K562 (cell line): ENCODE results near the gene KCNJ12. TPM values are rescaled to one million over a fixed set of nuclear protein-coding genes. Genes with fewer than 3 reads are reported as not detected.

Experiments
- ATAC-seq: fragments of 200-7000 bp; cut with Tn5 transposase; 3 replicates; pipeline ENCODE4 v1.9.1; 2020; ENCODE audit warnings: moderate library complexity
- BruUV-seq: library from RNA; stranded (reverse); fragments of 400-500 nt; replicated peaks from 2 replicates; lab custom pipeline; 2021; lab: Mats Ljungman, UMichigan
- CTCF ChIA-PET: fragments of 300-600 bp; formaldehyde crosslinking; extraction: SDS; loops from one replicate; lab custom pipeline; 2021; ENCODE audit warnings: low intra/inter-chr PET ratio; lab: Yijun Ruan, JAX
- POLR2A ChIA-PET: fragments of 300-600, 350-650 bp; sonication (Branson Sonifier 250); formaldehyde crosslinking; extraction: SDS; loops from one replicate; lab custom pipeline; 2021; ENCODE audit warnings: antibody characterized with exemption, inconsistent platforms; lab: Yijun Ruan, JAX
- DNase-seq, 4 experiments: peaks; one replicate each; pipeline versions ENCODE4 v3.0.0 to v3.0.0-alpha.2; 2011 to 2018; ENCODE audit warnings: low spot score in 3 of 4, mixed read lengths in 3 of 4; ENCODE audit errors: extremely low read depth in 1 of 4
- FAIRE-seq: peaks from 2 replicates; lab custom pipeline; 2011; peaks lifted over from hg19 to GRCh38; lab: Jason Lieb, UNC
- H2AFZ ChIP-seq: 2 replicates; pipeline ENCODE4 v1.6.0; 2011; ENCODE audit warnings: low read depth, low read length, control low read depth, inconsistent platforms
- H3K27ac ChIP-seq: fragments of 200-600 bp; 3 replicates; pipeline ENCODE4 v1.8.0; 2011; ENCODE audit warnings: low read depth, mild to moderate bottlenecking, control low read depth, inconsistent platforms, low read length, moderate library complexity, mixed read lengths; ENCODE audit errors: extremely low read depth
- H3K27me3 ChIP-seq, 2 experiments: fragments of 300-600 bp in 1 of 2; 2 replicates in 1 of 2; 3 replicates in 1 of 2; pipeline versions ENCODE4 v1.6.0 to v1.8.0; 2011; ENCODE audit warnings: inconsistent platforms in 2 of 2, low read length in 2 of 2, mild to moderate bottlenecking in 1 of 2, mixed read lengths in 1 of 2, moderate library complexity in 1 of 2; ENCODE audit not compliant: control insufficient read depth in 2 of 2, insufficient read depth in 2 of 2
- H3K36me3 ChIP-seq: fragments of 300-600 bp; 3 replicates; pipeline ENCODE4 v1.8.0; 2011; ENCODE audit warnings: mild to moderate bottlenecking, low read length, inconsistent platforms; ENCODE audit not compliant: control insufficient read depth, insufficient read depth
- H3K4me1 ChIP-seq, 2 experiments: fragments of 200-600 bp in 1 of 2; replicated peaks in 1 of 2; 2 replicates in 1 of 2; 3 replicates in 1 of 2; pipeline versions ENCODE4 v1.5.1 to v1.8.0; 2011; ENCODE audit warnings: inconsistent platforms in 2 of 2, low read length in 2 of 2, mild to moderate bottlenecking in 1 of 2, mixed read lengths in 1 of 2, moderate library complexity in 1 of 2; ENCODE audit not compliant: control insufficient read depth in 2 of 2, insufficient read depth in 2 of 2
- H3K4me2 ChIP-seq: 2 replicates; pipeline ENCODE4 v1.6.1; 2011; ENCODE audit warnings: low read length, control low read depth, inconsistent platforms, mixed read lengths; ENCODE audit not compliant: insufficient read depth
- H3K4me3 ChIP-seq: fragments of 200-600 bp; sonication (generic), shearing (Covaris generic); 2 replicates; pipeline ENCODE4 v1.5.1; 2016; ENCODE audit warnings: control low read depth, inconsistent platforms
- H3K79me2 ChIP-seq: fragments of 200-600 bp; 3 replicates; pipeline ENCODE4 v1.8.0; 2011; ENCODE audit warnings: low read length, inconsistent platforms; ENCODE audit not compliant: control insufficient read depth, insufficient read depth
- H3K9ac ChIP-seq, 2 experiments: 2 replicates each; pipeline versions ENCODE4 v1.6.0 to v1.6.1; 2011; ENCODE audit warnings: low read depth in 2 of 2, low read length in 2 of 2, control low read depth in 1 of 2, inconsistent platforms in 1 of 2, mild to moderate bottlenecking in 1 of 2, mixed read lengths in 1 of 2; ENCODE audit not compliant: insufficient read depth in 1 of 2
- H3K9me1 ChIP-seq: one replicate; pipeline ENCODE4 v1.6.0; 2011; ENCODE audit warnings: inconsistent platforms, mild to moderate bottlenecking, low read length, moderate library complexity; ENCODE audit not compliant: control insufficient read depth, insufficient read depth
- H3K9me3 ChIP-seq: replicated peaks from 2 replicates; pipeline ENCODE4 v1.5.1; 2011; ENCODE audit warnings: low read depth, low read length, inconsistent platforms; ENCODE audit not compliant: control insufficient read depth, insufficient read depth
- H4K20me1 ChIP-seq: replicated peaks from 2 replicates; pipeline ENCODE4 v1.6.1; 2011; ENCODE audit warnings: low read length, inconsistent platforms, mixed read lengths; ENCODE audit not compliant: control insufficient read depth, insufficient read depth
- CXXC5 ChIP-seq: fragments of 250-450 bp; sonication (Bioruptor Pico); IDR thresholded peaks from 2 replicates; pipeline ENCODE4 v1.8.0; 2022; ENCODE audit warnings: inconsistent platforms, mild to moderate bottlenecking, moderate library complexity
- FOXK1 ChIP-seq: sonication (generic); formaldehyde crosslinking; IDR thresholded peaks from 2 replicates; pipeline ENCODE4 v1.8.0; 2022; ENCODE audit warnings: missing genetic modification reagents, mild to moderate bottlenecking, borderline replicate concordance
- FOXM1 ChIP-seq, 2 experiments: fragments of 450-650 bp in 1 of 2; sonication (generic) in 1 of 2; formaldehyde crosslinking in 1 of 2; IDR thresholded peaks; 2 replicates each; pipeline versions ENCODE4 v1.6.1 to v1.9.0; 2017 to 2022; ENCODE audit warnings: low read depth in 2 of 2, mild to moderate bottlenecking in 2 of 2, missing genetic modification reagents in 1 of 2, moderate library complexity in 1 of 2
- MYBL2 ChIP-seq, 2 experiments: fragments of 450-650 bp in 1 of 2; sonication (generic) in 1 of 2; formaldehyde crosslinking in 1 of 2; IDR thresholded peaks; 2 replicates each; pipeline versions ENCODE4 v1.6.1 to v1.8.1; 2017 to 2022; ENCODE audit warnings: borderline replicate concordance in 1 of 2, inconsistent platforms in 1 of 2, low read depth in 1 of 2, mild to moderate bottlenecking in 1 of 2, missing genetic modification reagents in 1 of 2, moderate library complexity in 1 of 2
- NFIC ChIP-seq: fragments of 450-650 bp; IDR thresholded peaks from 2 replicates; pipeline ENCODE4 v1.6.1; 2017; ENCODE audit warnings: mild to moderate bottlenecking, inconsistent platforms
- PURB ChIP-seq: sonication (generic); formaldehyde crosslinking; IDR thresholded peaks from 2 replicates; pipeline ENCODE4 v1.9.0; 2021; ENCODE audit warnings: low read depth, mild to moderate bottlenecking, missing genetic modification reagents
- STAT5B ChIP-seq: fragments of 250-450 bp; sonication (Bioruptor Pico); IDR thresholded peaks from 2 replicates; pipeline ENCODE4 v1.8.0; 2021; ENCODE audit warnings: mild to moderate bottlenecking, inconsistent platforms
- ZBTB1 ChIP-seq: sonication (generic); formaldehyde crosslinking; IDR thresholded peaks from 2 replicates; pipeline ENCODE4 v1.8.1; 2023; ENCODE audit warnings: missing genetic modification reagents, low read depth, mild to moderate bottlenecking, borderline replicate concordance
- ZNF449 ChIP-seq: fragments of 250-450 bp; sonication (Bioruptor Pico); IDR thresholded peaks from 2 replicates; pipeline ENCODE4 v1.8.0; 2022; ENCODE audit warnings: moderate library complexity, mild to moderate bottlenecking, inconsistent platforms
- ZNF639 ChIP-seq, 2 experiments: fragments of 200-800 bp in 1 of 2; sonication (Bioruptor generic) in 1 of 2; sonication (generic) in 1 of 2; formaldehyde crosslinking in 1 of 2; IDR thresholded peaks in 1 of 2; conservative IDR thresholded peaks in 1 of 2; 2 replicates each; pipeline versions ENCODE4 v1.5.0 to v1.6.1; 2016 to 2020; ENCODE audit warnings: missing compliant biosample characterization in 1 of 2, missing genetic modification characterization in 1 of 2, missing genetic modification reagents in 1 of 2
- WGBS: fragments of 100-300 bp; shearing (Covaris generic); methylation state at CpG from one replicate; pipeline ENCODE4 v1.1.6; 2016; ENCODE audit warnings: low coverage, mixed read lengths; ENCODE audit not compliant: insufficient coverage; ENCODE audit errors: missing lambda C conversion rate; 5-methylcytosine and 5-hydroxymethylcytosine counted together
- in situ Hi-C: fragments of 300-500 bp; cut with MboI; formaldehyde crosslinking; loops from 4 replicates; pipeline ENCODE4 v1.15.0; 2018; ENCODE audit warnings: inconsistent platforms, mixed read lengths
- intact Hi-C: fragments of 100-400 bp; cut with micrococcal nuclease; formaldehyde crosslinking; loops from 2 replicates; pipeline ENCODE4 v1.14.2; 2022
- polyA plus RNA-seq, 8 experiments: library from polyadenylated mRNA; depleted of rRNA in 4 of 8; stranded (reverse) in 5 of 8; unstranded in 3 of 8; fragments of >200 nt; fragmentation: Nextera tagmentation in 2 of 8; fragmentation: Illumina TruSeq in 1 of 8; extraction: Ambion mirVana in 2 of 8; extraction: Trizol in 1 of 8; gene quantifications; 2 replicates each; pipeline versions ENCODE4 v1.2.1 to v1.2.3, GENCODE V29; 2011 to 2014; ENCODE audit warnings: inconsistent platforms in 1 of 8, missing spikeins in 1 of 8
- total RNA-seq, 7 experiments: library from RNA; depleted of rRNA in 6 of 7; stranded (reverse); fragments of >200 nt in 6 of 7; fragmentation: Illumina TruSeq in 2 of 7; extraction: Trizol in 2 of 7; gene quantifications; 2 replicates each; pipeline versions ENCODE4 v1.2.1 to v1.2.3, GENCODE V29; 2011 to 2021; ENCODE audit warnings: low replicate concordance in 1 of 7
- TF ChIP-seq, protein P1 (sequence below), 2 experiments: fragments of 250-450 bp in 1 of 2; fragments of 450-650 bp in 1 of 2; sonication (Bioruptor Pico) in 1 of 2; IDR thresholded peaks; 2 replicates each; pipeline versions ENCODE4 v1.6.1 to v1.8.0; 2016 to 2021; ENCODE audit warnings: mild to moderate bottlenecking in 2 of 2, moderate library complexity in 2 of 2, missing compliant biosample characterization in 1 of 2, missing genetic modification characterization in 1 of 2
- TF ChIP-seq, protein P2 (sequence below): fragments of 450-650 bp; IDR thresholded peaks from one replicate; pipeline ENCODE4 v1.6.1; 2018; ENCODE audit warnings: mild to moderate bottlenecking, moderate library complexity; ENCODE audit not compliant: partially characterized antibody
- TF ChIP-seq, protein P3 (sequence below): sonication (generic); formaldehyde crosslinking; IDR thresholded peaks from 2 replicates; pipeline ENCODE4 v1.8.1; 2022; ENCODE audit warnings: missing genetic modification reagents

Gene KCNJ12
- total and polyA plus RNA-seq, 9 of the 15 experiments (the other 6 are each of a cell fraction or from before 2014, with no cell fraction given) = 0.02 TPM; not detected in 8

GRCh38 chr17:21381076-21381706 lies 5.0 kb downstream of the KCNJ12 start:
- Histone ChIP-seq H3K4me2 (no peak overlapping the region), H3K4me3 (no peak overlapping the region), H3K9me1 (no peaks in the 10 kb centered on the region), H3K27ac (no peak overlapping the region), H4K20me1 (no peaks in the 10 kb centered on the region; the same call in 1 of the 2 replicates), H3K27me3 (peaks cover 0 to 23% of the 10 kb centered on the region in 2 experiments; a peak in 2 of 5 replicates), H3K4me1 (peaks cover 0 to 24% of the 10 kb centered on the region in 2 experiments; a peak in 2 of 5 replicates), H2AFZ (no peak overlapping the region), H3K9me3 (no peaks in the 10 kb centered on the region), H3K79me2 (no peaks in the 10 kb centered on the region), H3K9ac (no peak overlapping the region), H3K36me3 (no peaks in the 10 kb centered on the region)
- 4% methylated on average over 6 of the region's 6 CpGs for WGBS
- DNase-seq (no peak), FAIRE-seq (no peak), ATAC-seq (no peak)
- intact Hi-C loops (no loop called here), in situ Hi-C loops (no loop called here)
- BruUV-seq = no TSS peak
- POLR2A ChIA-PET = no interaction called here
- no peak for TF ChIP-seq MYBL2 (IDR thresholded peaks at IDR 0.05; ENCODE audit: low read depth)
- TF ChIP-seq MYBL2 (CRISPR knock-in tag; IDR thresholded peaks at IDR 0.05; ENCODE audit: borderline replicate concordance) = no peak
- TF ChIP-seq ZBTB1 (CRISPR knock-in tag) = no peak
- no peak for TF ChIP-seq CXXC5 (CRISPR knock-in tag)
- TF ChIP-seq FOXM1 (IDR thresholded peaks at IDR 0.05; ENCODE audit: low read depth) = no peak
- TF ChIP-seq FOXM1 (CRISPR knock-in tag; IDR thresholded peaks at IDR 0.05; ENCODE audit: low read depth) = no peak
- TF ChIP-seq ZNF449 = no peak
- TF ChIP-seq, protein P1, sequence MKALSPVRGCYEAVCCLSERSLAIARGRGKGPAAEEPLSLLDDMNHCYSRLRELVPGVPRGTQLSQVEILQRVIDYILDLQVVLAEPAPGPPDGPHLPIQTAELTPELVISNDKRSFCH (CRISPR knock-in tag; IDR thresholded peaks at IDR 0.05) = no peak
- TF ChIP-seq, protein P1 (tag; IDR thresholded peaks at IDR 0.05) = no peak
- no peak for TF ChIP-seq STAT5B (CRISPR knock-in tag)
- TF ChIP-seq ZNF639 (CRISPR knock-in tag; conservative IDR thresholded peaks at IDR 0.05 in 1 of 2, IDR thresholded peaks at IDR 0.05 in 1 of 2) = no peak
- no peak for TF ChIP-seq FOXK1
- TF ChIP-seq PURB = no peak
- TF ChIP-seq, protein P2, sequence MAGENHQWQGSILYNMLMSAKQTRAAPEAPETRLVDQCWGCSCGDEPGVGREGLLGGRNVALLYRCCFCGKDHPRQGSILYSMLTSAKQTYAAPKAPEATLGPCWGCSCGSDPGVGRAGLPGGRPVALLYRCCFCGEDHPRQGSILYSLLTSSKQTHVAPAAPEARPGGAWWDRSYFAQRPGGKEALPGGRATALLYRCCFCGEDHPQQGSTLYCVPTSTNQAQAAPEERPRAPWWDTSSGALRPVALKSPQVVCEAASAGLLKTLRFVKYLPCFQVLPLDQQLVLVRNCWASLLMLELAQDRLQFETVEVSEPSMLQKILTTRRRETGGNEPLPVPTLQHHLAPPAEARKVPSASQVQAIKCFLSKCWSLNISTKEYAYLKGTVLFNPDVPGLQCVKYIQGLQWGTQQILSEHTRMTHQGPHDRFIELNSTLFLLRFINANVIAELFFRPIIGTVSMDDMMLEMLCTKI = no peak
- TF ChIP-seq, protein P3, sequence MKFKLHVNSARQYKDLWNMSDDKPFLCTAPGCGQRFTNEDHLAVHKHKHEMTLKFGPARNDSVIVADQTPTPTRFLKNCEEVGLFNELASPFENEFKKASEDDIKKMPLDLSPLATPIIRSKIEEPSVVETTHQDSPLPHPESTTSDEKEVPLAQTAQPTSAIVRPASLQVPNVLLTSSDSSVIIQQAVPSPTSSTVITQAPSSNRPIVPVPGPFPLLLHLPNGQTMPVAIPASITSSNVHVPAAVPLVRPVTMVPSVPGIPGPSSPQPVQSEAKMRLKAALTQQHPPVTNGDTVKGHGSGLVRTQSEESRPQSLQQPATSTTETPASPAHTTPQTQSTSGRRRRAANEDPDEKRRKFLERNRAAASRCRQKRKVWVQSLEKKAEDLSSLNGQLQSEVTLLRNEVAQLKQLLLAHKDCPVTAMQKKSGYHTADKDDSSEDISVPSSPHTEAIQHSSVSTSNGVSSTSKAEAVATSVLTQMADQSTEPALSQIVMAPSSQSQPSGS (CRISPR knock-in tag) = no peak
- no peak for TF ChIP-seq NFIC
- CTCF ChIA-PET = no interaction called here
